Kidney (tissue), 14 donors: ENCODE measurements around the gene ECT2. TPM values are rescaled to one million over a fixed set of nuclear protein-coding genes. Genes with fewer than 3 reads are reported as not detected.
A peak's percentile ranks its signal among the peaks of the same experiment; 100 is the strongest.

ENCODE experiments used
- DNase-seq, 5 donors: peaks; one replicate each; pipeline ENCODE4 v3.0.0-alpha.2; 2013 to 2020
- FAIRE-seq: peaks from 2 replicates; lab custom pipeline; 2012; peaks lifted over from hg19 to GRCh38; lab: Jason Lieb, UNC
- H3K27ac ChIP-seq, 2 donors: one replicate each; pipeline ENCODE4 v1.7.0; 2013; ENCODE audit warnings: low read depth in 2 of 2, low read length in 2 of 2, inconsistent platforms in 1 of 2
- H3K27me3 ChIP-seq: one replicate; pipeline ENCODE4 v1.7.1; 2013; ENCODE audit warnings: low read length, inconsistent platforms; ENCODE audit not compliant: control insufficient read depth, insufficient read depth
- H3K36me3 ChIP-seq, 3 donors: one replicate each; pipeline versions ENCODE4 v1.7.0 to v1.7.1; 2013; ENCODE audit warnings: low read length in 3 of 3, control low read depth in 1 of 3, inconsistent platforms in 1 of 3; ENCODE audit not compliant: insufficient read depth in 3 of 3, control insufficient read depth in 2 of 3
- H3K4me1 ChIP-seq, 3 donors: one replicate each; pipeline versions ENCODE4 v1.7.0 to v1.7.1; 2013; ENCODE audit warnings: low read length in 3 of 3, inconsistent platforms in 1 of 3, low read depth in 1 of 3; ENCODE audit not compliant: control insufficient read depth in 2 of 3, insufficient read depth in 2 of 3
- H3K4me3 ChIP-seq, 3 donors: one replicate each; pipeline versions ENCODE4 v1.7.0 to v1.8.1; 2013; ENCODE audit warnings: low read length in 3 of 3, control low read depth in 1 of 3, inconsistent platforms in 1 of 3
- H3K9ac ChIP-seq, 3 donors: one replicate each; pipeline versions ENCODE4 v1.7.0 to v1.7.1; 2013; ENCODE audit warnings: low read length in 3 of 3, control low read depth in 1 of 3, inconsistent platforms in 1 of 3
- H3K9me3 ChIP-seq, 3 donors: one replicate each; pipeline versions ENCODE4 v1.7.0 to v1.7.1; 2013; ENCODE audit warnings: low read length in 3 of 3, control low read depth in 1 of 3, inconsistent platforms in 1 of 3; ENCODE audit not compliant: control insufficient read depth in 2 of 3, insufficient read depth in 1 of 3
- CTCF ChIP-seq: IDR thresholded peaks from 3 replicates; pipeline ENCODE4 v1.5.1; 2012; ENCODE audit warnings: mild to moderate bottlenecking, moderate library complexity, borderline replicate concordance; ENCODE audit not compliant: insufficient read depth; ENCODE audit errors: extremely low read depth
- intact Hi-C: fragments of 100-400 bp; cut with DNase I; formaldehyde crosslinking; loops from one replicate; pipeline ENCODE4 v1.11.1; 2022
- polyA plus RNA-seq: library from polyadenylated mRNA; stranded (reverse); fragments of 350-450 nt; fragmentation: Illumina TruSeq; extraction: RNeasy Lipid Tissue Mini Kit (QIAGEN cat#74804); gene quantifications from one replicate; pipeline ENCODE4 v1.2.3, GENCODE V29; 2014; ENCODE audit warnings: low read depth, low replicate concordance; ENCODE audit not compliant: insufficient read depth
- total RNA-seq: library from RNA; stranded (reverse); fragmentation: NEBNext Ultra II Directional; extraction: Animal tissue kit (Norgen Biotek cat#: 25700); gene quantifications from one replicate; pipeline ENCODE4 v1.2.1, GENCODE V29; 2021
- donor health status: control.
- donor health status: control.
- donor health status: control.
- donor health status: control.
- donor health status: control.
- donor health status: DM: yes; HTN: yes; CAD: no.
- donor health status: Normal renal cell carcinoma (clear cell type).

The ECT2 gene
- total and polyA plus RNA-seq, 2 donors from 2014 or later = 2.4 to 15.5 TPM

- Histone ChIP-seq H3K27me3 (no peaks in the 10 kb centered on the region), H3K9ac (no peak overlapping the region), H3K36me3 (no peaks in the 10 kb centered on the region), H3K9me3 (no peaks in the 10 kb centered on the region), H3K4me3 (no peak overlapping the region), H3K4me1 (no peaks in the 10 kb centered on the region), H3K27ac (no peak overlapping the region)
- FAIRE-seq = no peak
- peak in 1 of 5 donors; percentile 17 for DNase-seq
- intact Hi-C loops = no loop called here
- TF ChIP-seq CTCF = no peak
Measured at GRCh38 chr3:172868582-172869200, 118.2 kb downstream of the ECT2 start.

GRCh38 chr3:172869368-172869771 is 118.8 kb downstream of the ECT2 start:
- H3K4me3 ChIP-seq = no peak overlapping the region
- no peak for TF ChIP-seq CTCF
- DNase-seq = peak in 2 of 5 donors; percentile 34 to 48
- no peaks in the 10 kb centered on the region for H3K36me3 ChIP-seq
- no peaks in the 10 kb centered on the region for H3K27me3 ChIP-seq
- FAIRE-seq = no peak
- H3K9ac ChIP-seq = no peak overlapping the region
- intact Hi-C loops = no loop called here
- no peaks in the 10 kb centered on the region for H3K4me1 ChIP-seq
- no peak overlapping the region for H3K27ac ChIP-seq
- no peaks in the 10 kb centered on the region for H3K9me3 ChIP-seq

- H3K27ac ChIP-seq = no peak overlapping the region
- H3K9ac ChIP-seq = no peak overlapping the region
- no peaks in the 10 kb centered on the region for H3K4me1 ChIP-seq
- no peak for FAIRE-seq
- no peaks in the 10 kb centered on the region for H3K9me3 ChIP-seq
- no peak overlapping the region for H3K4me3 ChIP-seq
- no peaks in the 10 kb centered on the region for H3K36me3 ChIP-seq
- intact Hi-C loops = no loop called here
- no peaks in the 10 kb centered on the region for H3K27me3 ChIP-seq
- peak in 2 of 5 donors; percentile 43 to 75 for DNase-seq
- no peak for TF ChIP-seq CTCF
Measured at GRCh38 chr3:172869784-172870518, 119.4 kb downstream of the ECT2 start.

Other genes with a start within 250 kb of the ECT2 start
- 277 TPM for gene TNFSF10, start 227.3 kb upstream of the ECT2 start, total RNA-seq
- 75.4 TPM for gene TNFSF10, start 227.3 kb upstream of the ECT2 start, polyA plus RNA-seq
- gene NCEH1, start 39.7 kb upstream of the ECT2 start, total RNA-seq = 43.6 TPM
- 6.7 TPM for gene NCEH1, start 39.7 kb upstream of the ECT2 start, polyA plus RNA-seq